ACC112 (cell line): ENCODE data around the gene KRT14.
"Not testable (repeated sequence)": the region's sequence is repeated elsewhere in the genome, so short reads cannot be mapped to it uniquely, and the experiment has no call there.

Source experiments
- H2AFZ ChIP-seq: fragments of 200-600 bp; sonication (generic); one replicate; pipeline ENCODE4 v1.6.0; 2017; ENCODE audit warnings: antibody characterized with exemption, low read length; ENCODE audit not compliant: unreplicated experiment
- H3K27ac ChIP-seq: fragments of 200-600 bp; sonication (generic); 2 replicates; pipeline ENCODE4 v1.5.1; 2014; ENCODE audit warnings: low read depth, mild to moderate bottlenecking, antibody characterized with exemption, low read length, moderate library complexity
- H3K27me3 ChIP-seq: fragments of 200-600 bp; sonication (generic); 2 replicates; pipeline ENCODE4 v1.6.1; 2014; ENCODE audit warnings: mild to moderate bottlenecking, antibody characterized with exemption, low read length, moderate library complexity, mixed read lengths; ENCODE audit not compliant: insufficient read depth
- H3K36me3 ChIP-seq: fragments of 200-600 bp; sonication (generic); 2 replicates; pipeline ENCODE4 v1.6.1; 2016; ENCODE audit warnings: mild to moderate bottlenecking, antibody characterized with exemption, low read length, moderate library complexity, mixed read lengths; ENCODE audit not compliant: insufficient read depth
- H3K4me1 ChIP-seq: fragments of 200-600 bp; sonication (generic); one replicate; pipeline ENCODE4 v1.6.1; 2016; ENCODE audit warnings: low read length, mixed read lengths; ENCODE audit not compliant: insufficient read depth, unreplicated experiment, control insufficient read depth
- H3K4me3 ChIP-seq: fragments of 200-600 bp; sonication (generic); 2 replicates; pipeline ENCODE4 v1.5.1; 2014; ENCODE audit warnings: mild to moderate bottlenecking, low read depth, low read length
- H3K79me2 ChIP-seq: fragments of 200-600 bp; sonication (generic); one replicate; pipeline ENCODE4 v1.6.0; 2016; ENCODE audit warnings: low read length; ENCODE audit not compliant: control insufficient read depth, unreplicated experiment, insufficient read depth

Gene KRT14

DNA sequence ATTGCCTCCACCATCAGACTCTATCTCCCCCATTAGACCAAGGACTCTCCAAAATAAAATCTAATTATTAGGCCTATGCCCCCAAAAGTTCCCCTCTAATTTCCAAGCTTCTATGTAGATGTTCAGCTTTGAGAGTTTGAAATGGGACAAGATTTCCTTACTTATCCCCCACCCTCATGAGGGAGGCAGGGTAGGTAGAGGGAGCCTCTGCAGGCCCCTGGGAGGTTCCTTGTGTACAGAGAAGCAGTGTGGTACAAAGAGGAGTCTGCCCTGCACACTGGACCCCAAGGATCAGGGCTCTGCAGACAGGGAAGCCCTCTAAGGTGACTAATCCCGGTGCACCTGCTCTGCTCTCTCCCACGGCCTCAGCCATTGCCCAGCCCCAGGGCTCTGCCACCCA is 35.2 kb upstream of the KRT14 start:
- no peak overlapping the region for H3K27ac ChIP-seq
- no peak overlapping the region for H3K4me3 ChIP-seq
- H3K27me3 ChIP-seq: no peaks in the 10 kb centered on the region
- H2AFZ ChIP-seq: no peak overlapping the region
- H3K36me3 ChIP-seq: no peaks in the 10 kb centered on the region
- no peaks in the 10 kb centered on the region for H3K4me1 ChIP-seq
- H3K79me2 ChIP-seq: no peaks in the 10 kb centered on the region

DNA sequence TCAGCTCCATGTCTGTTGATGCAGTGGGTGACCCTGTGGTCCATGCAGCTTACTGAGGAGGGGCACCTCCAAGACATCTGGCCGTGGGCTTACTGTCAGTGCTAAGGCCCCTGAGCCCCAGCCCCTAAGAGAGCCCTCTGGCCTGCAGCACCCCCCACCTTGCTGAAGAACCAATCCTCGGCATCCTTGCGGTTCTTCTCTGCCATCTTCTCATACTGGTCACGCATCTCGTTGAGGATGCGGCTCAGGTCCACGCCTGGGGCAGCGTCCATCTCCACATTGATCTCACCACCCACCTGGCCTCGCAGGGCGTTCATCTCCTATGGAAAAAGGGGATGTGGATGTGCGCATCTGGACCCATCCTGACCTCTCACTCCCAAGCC is 34.7 kb upstream of the KRT14 start:
- H3K27ac ChIP-seq, H3K79me2 ChIP-seq, H3K4me1 ChIP-seq, H3K27me3 ChIP-seq, H3K4me3 ChIP-seq, H2AFZ ChIP-seq, H3K36me3 ChIP-seq: not testable (repeated sequence)

DNA sequence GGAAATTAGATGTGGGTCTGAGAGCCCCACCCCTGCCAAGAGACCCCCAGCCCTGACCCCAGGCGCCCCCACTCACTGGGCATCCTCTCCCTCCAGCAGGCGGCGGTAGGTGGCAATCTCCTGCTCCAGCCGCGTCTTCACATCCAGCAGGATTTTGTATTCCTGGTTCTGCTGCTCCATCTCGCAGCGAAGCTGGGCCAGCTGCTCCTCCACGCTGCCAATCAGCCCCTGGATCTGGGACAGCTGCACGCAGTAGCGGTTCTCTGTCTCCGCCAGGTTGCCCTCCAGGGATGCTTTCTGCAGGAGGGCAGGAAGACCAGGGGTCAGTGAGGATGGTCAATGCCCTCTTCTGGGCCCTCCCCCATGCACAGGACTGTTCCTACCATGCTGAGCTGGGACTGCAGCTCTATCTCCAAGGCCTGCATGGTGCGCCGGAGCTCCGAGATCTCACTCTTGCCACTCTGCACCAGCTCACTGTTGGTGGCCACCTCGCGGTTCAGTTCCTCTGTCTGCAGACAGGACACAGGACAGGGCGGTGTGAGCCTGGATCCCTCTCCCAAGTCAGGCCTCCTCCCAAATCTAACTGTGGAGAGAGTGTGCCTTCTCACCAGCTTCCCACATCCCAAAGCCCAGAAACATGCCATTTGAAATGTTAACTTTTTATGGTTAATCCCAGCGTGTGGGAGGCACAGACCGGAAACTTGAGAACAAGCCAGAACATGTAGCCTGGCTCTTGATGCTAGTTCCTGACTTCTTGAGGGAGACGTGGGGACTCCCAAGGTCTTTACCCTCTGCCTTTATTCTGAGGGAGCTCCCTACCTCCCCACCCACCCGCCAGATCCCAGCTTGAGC is 34.1 kb upstream of the KRT14 start:
- no peak overlapping the region for H3K27ac ChIP-seq
- no peaks in the 10 kb centered on the region for H3K79me2 ChIP-seq
- no peak overlapping the region for H3K4me3 ChIP-seq
- H2AFZ ChIP-seq: no peak overlapping the region
- H3K36me3 ChIP-seq: no peaks in the 10 kb centered on the region
- no peaks in the 10 kb centered on the region for H3K4me1 ChIP-seq
- H3K27me3 ChIP-seq: 0 out of 2 replicates have a peak, but pooled peaks cover 4% of the 10 kb centered on the region

DNA sequence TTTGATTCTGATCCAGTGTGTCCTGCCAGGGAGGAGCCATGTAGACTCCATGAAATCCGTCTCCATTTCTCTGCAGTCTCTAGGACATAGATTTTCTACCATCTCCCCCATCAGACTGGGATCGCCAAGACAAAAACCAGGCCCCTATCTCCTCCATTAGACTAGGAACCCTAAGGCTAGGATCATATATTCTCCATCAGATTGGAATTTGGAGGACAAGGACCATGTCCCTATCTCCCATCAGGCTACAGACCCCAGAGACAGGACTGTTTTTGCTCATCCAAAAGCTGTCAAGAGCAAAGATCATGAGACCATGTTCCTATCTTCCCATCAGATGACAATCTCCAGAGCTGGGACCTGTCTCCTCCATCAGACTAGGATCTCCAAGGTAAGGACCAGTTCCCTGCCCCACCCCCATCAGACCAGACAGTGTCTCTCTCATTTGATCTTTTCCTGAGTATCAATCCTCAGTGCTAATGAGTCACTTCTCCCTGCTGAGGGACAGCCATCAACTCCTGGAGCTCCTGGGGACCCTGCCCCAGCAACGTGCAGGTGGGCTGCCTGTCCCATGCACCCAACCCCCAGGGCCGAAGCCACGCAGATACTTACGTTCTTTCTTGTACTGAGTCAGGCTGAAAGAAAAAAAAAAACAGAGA is 33.4 kb upstream of the KRT14 start:
- not testable (repeated sequence) for H3K4me1 ChIP-seq, H3K36me3 ChIP-seq, H3K4me3 ChIP-seq, H3K27me3 ChIP-seq, H3K27ac ChIP-seq, H2AFZ ChIP-seq, H3K79me2 ChIP-seq

DNA sequence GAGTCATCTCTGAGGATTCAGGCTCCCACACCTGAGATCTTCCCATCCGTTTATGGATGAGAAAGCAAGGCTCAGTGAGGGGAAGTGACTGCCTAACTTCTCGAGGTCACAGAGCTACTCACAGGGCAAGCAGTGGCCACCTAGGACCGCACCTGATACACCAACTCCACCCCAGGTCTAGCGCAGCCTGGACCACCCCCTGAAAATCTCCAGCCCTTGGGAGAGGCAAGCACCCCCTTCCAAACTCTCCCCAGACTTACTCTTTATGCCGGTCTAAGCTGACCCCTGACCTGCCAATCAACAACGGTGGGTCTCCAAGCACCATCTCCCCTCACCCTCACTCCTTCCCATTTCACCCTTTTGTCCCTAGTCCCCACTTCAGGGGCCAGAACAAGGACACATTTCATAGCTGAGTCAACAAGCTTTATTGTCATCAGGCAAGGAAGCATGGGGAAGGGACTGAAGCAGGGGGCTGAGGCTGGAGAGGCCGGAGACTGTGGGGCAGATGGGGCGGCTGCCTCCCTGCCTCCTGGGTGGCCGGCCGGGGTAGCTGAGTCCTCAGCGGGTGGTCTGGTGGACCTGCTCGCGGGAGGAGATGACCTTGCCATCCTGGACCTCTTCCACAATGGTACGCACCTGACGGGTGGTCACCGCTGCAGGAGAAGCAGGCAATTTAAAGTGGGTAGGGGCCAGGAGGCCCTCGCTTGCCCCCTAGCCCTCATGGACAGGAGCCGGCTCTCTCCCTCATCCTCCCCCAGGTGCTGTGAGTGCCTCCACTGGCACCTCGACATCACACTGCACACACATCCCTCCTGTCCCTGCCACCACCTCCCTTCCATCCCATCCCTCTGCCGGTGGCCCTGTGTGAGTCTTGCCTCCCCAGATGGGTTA is 32.6 kb upstream of the KRT14 start:
- Histone ChIP-seq H3K4me3 (no peak overlapping the region), H3K4me1 (no peaks in the 10 kb centered on the region), H3K27me3 (0 out of 2 replicates have a peak, but pooled peaks cover 4% of the 10 kb centered on the region), H3K79me2 (no peaks in the 10 kb centered on the region), H3K36me3 (no peaks in the 10 kb centered on the region), H3K27ac (no peak overlapping the region), H2AFZ (no peak overlapping the region)

DNA sequence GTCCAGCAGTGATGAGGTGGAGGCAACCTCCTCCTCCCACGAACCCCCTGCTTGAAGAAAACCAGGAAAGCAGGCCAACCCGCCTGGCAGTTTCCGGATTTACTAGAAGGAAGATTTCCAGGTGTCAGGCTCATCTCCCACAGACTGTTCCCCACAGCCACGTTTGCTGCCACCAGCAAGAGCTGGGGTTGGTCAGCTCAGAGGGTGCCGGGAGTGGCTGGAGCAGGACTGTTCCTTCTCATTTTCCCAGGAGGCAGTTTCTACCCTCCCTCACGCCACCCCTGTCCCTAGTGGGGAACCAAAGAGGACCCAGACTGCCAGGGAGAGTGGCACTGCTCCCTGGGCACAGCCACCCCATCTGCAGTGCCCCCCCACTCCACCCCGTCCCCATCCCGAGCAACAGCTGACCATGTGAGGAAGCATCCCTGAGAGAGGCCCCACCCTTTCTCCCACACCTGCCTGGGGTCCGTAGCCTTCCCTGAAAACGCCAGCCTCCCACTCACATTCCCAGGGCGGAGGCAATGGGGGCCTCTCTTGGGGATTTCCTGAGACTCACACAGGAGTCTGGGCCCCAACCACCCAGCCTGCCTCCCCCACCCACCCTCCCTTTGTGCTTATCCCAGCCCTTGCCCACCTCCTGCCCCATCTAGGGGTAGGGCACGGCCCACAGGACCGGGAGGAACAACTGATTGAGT is 31.8 kb upstream of the KRT14 start:
- H3K79me2 ChIP-seq: no peaks in the 10 kb centered on the region
- 0 out of 2 replicates have a peak, but pooled peaks cover 4% of the 10 kb centered on the region for H3K27me3 ChIP-seq
- no peak overlapping the region for H3K4me3 ChIP-seq
- H3K4me1 ChIP-seq: no peaks in the 10 kb centered on the region
- H3K27ac ChIP-seq: no peak overlapping the region
- no peak overlapping the region for H2AFZ ChIP-seq
- no peaks in the 10 kb centered on the region for H3K36me3 ChIP-seq

DNA sequence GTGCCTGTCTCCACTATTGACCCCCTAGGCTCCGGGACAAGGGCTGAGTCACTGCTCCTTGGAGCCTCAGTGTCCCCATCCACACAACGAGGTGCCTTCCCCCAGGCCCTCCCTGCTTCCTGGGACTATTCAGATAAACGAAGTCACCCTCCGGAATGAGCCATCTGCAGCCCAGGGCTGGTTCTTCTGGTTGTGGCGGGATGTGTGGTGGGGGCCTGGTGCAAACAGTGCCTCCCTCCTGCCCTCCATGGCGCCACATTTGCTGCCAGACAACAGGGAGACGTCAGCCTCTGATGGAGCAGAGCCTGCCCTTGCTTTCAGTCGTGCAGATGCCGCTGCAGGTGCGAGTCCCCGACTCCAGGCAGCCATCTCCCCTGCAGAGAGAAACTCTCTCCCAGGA is 31.0 kb upstream of the KRT14 start:
- H3K4me1 ChIP-seq: peaks cover 2% of the 10 kb centered on the region
- H3K4me3 ChIP-seq: no peak overlapping the region
- no peaks in the 10 kb centered on the region for H3K79me2 ChIP-seq
- no peak overlapping the region for H2AFZ ChIP-seq
- no peak overlapping the region for H3K27ac ChIP-seq
- 0 out of 2 replicates have a peak, but pooled peaks cover 4% of the 10 kb centered on the region for H3K27me3 ChIP-seq
- H3K36me3 ChIP-seq: no peaks in the 10 kb centered on the region

DNA sequence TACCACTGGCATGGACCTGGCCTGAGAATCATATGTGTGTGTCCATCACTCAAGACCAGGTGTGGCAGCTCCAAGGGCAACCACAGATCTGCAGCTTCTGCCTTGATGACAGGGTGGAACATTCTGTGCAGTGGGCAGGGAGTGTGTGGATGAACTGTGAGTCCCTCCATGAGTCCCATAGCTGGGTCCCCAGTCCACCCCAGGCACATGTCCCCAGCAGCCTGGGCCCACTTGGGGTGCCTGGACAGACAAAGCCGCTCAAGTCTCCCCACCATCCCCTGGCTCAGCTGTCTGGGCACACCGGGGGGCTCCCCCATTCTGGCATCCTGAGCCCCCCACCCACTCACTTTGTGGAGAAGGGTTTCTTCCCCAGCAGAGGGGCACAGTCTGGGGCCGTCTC is 30.4 kb upstream of the KRT14 start:
- Histone ChIP-seq H3K27ac (no peak overlapping the region), H3K4me3 (no peak overlapping the region), H3K27me3 (0 out of 2 replicates have a peak, but pooled peaks cover 4% of the 10 kb centered on the region), H3K36me3 (no peaks in the 10 kb centered on the region), H3K4me1 (peaks cover 6% of the 10 kb centered on the region), H2AFZ (no peak overlapping the region), H3K79me2 (no peaks in the 10 kb centered on the region)

DNA sequence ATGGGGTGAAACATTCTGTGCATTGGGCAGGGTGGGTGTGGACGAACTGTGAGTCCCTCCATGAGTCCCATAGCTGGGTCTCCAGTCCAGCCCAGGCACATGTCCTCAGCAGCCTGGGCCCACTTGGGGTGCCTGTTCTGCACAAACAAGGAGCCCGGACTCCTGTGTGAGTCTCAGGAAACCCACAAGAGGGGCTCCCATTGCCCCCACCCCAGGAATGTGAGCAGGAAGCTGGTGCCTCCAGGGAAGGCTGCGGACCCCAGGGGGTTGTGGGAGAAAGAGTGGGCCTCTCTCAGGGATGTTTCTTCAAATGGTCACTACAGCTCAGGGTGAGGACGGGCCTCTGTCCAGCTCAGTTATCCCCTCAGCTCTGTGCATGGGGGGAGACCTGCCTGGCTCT is 29.8 kb upstream of the KRT14 start:
- not testable (repeated sequence) for H2AFZ ChIP-seq, H3K36me3 ChIP-seq, H3K4me3 ChIP-seq, H3K4me1 ChIP-seq, H3K27me3 ChIP-seq, H3K79me2 ChIP-seq, H3K27ac ChIP-seq

DNA sequence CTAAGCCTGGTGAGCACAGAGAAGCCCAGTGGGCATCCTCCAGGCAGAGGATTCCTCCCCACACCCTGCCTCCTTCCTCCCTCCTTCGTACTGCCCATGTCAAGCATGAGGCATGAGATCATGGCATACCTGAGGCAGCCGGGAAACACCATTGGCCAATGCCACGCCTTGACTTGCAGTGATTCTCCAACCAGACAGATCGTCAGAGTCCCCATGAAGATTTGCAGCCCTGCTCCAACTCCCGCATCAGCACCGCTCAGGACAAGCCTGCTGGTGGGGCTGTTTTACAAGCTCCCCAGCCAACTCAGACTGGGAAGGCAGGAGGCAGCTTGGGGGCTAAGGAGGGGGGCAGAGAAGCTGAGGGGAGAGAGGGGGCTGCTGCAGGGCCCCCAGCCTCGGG is 28.8 kb upstream of the KRT14 start:
- Histone ChIP-seq H3K27me3 (peaks cover 10% of the 10 kb centered on the region), H2AFZ (no peak overlapping the region), H3K79me2 (no peaks in the 10 kb centered on the region), H3K4me3 (no peak overlapping the region), H3K36me3 (no peaks in the 10 kb centered on the region), H3K4me1 (peaks cover 6% of the 10 kb centered on the region), H3K27ac (no peak overlapping the region)
